Endodermal cell (in vitro differentiated cells): ENCODE data around the gene SH3D19. TPM values are rescaled to one million over a fixed set of nuclear protein-coding genes. Genes with fewer than 3 reads are reported as not detected.

Source experiments
- DNase-seq: peaks from one replicate; pipeline ENCODE4 v3.0.0-alpha.2; 2017
- H3K27ac ChIP-seq: 2 replicates; pipeline ENCODE4 v1.5.1; 2013; ENCODE audit warnings: mild to moderate bottlenecking, low read depth, low read length, moderate library complexity
- H3K27me3 ChIP-seq: 2 replicates; pipeline ENCODE4 v1.6.1; 2013; ENCODE audit warnings: mild to moderate bottlenecking, low read length, moderate library complexity; ENCODE audit not compliant: insufficient read depth, control insufficient read depth, poor library complexity, severe bottlenecking
- H3K36me3 ChIP-seq: 2 replicates; pipeline ENCODE4 v1.7.0; 2013; ENCODE audit warnings: mild to moderate bottlenecking, low read length, moderate library complexity; ENCODE audit not compliant: control insufficient read depth, insufficient read depth
- H3K4me1 ChIP-seq: one replicate; pipeline ENCODE4 v1.7.0; 2013; ENCODE audit warnings: low read length; ENCODE audit not compliant: control insufficient read depth, insufficient read depth
- H3K4me3 ChIP-seq: 2 replicates; pipeline ENCODE4 v1.5.1; 2013; ENCODE audit warnings: mild to moderate bottlenecking, low read length, moderate library complexity
- H3K9ac ChIP-seq: 2 replicates; pipeline ENCODE4 v1.6.1; 2013; ENCODE audit warnings: mild to moderate bottlenecking, low read length, moderate library complexity; ENCODE audit not compliant: poor library complexity, severe bottlenecking; ENCODE audit errors: extremely low read depth
- H3K9me3 ChIP-seq: 2 replicates; pipeline ENCODE4 v1.6.1; 2013; ENCODE audit warnings: mild to moderate bottlenecking, low read length, moderate library complexity; ENCODE audit not compliant: control insufficient read depth
- H3K27ac Mint-ChIP-seq: 2 replicates; pipeline ENCODE4 v1.8.0; 2020; ENCODE audit warnings: mixed read lengths
- H3K27me3 Mint-ChIP-seq: 2 replicates; pipeline ENCODE4 v1.8.0; 2021; ENCODE audit warnings: mild to moderate bottlenecking, mixed read lengths; ENCODE audit not compliant: insufficient read depth
- H3K36me3 Mint-ChIP-seq: 2 replicates; pipeline ENCODE4 v1.8.0; 2020; ENCODE audit warnings: low read depth, mixed read lengths
- H3K4me1 Mint-ChIP-seq: 2 replicates; pipeline ENCODE4 v1.8.0; 2020; ENCODE audit warnings: mixed read lengths
- H3K4me3 Mint-ChIP-seq: 2 replicates; pipeline ENCODE4 v1.8.0; 2020; ENCODE audit warnings: mild to moderate bottlenecking, moderate library complexity, mixed read lengths
- H3K9me3 Mint-ChIP-seq: 2 replicates; pipeline ENCODE4 v1.8.0; 2020; ENCODE audit warnings: mild to moderate bottlenecking, mixed read lengths
- WGBS, 2 experiments: methylation state at CpG; one replicate each; pipeline versions ENCODE4 v1.1.5 to v1.1.7; 2013; ENCODE audit warnings: missing lambda C conversion rate in 2 of 2, mixed read lengths in 1 of 2; ENCODE audit not compliant: insufficient coverage in 1 of 2, insufficient read length in 1 of 2; 5-methylcytosine and 5-hydroxymethylcytosine counted together
- total RNA-seq, 2 donors: library from RNA; stranded (reverse); fragmentation: NEBNext Ultra II Directional in 1 of 2; extraction: Animal tissue kit (Norgen Biotek cat#: 25700) in 1 of 2; gene quantifications; 2 replicates in 1 of 2; 3 replicates in 1 of 2; pipeline ENCODE4 v1.2.1, GENCODE V29; 2021
- TF ChIP-seq, protein P1 (sequence below): fragments of 200-600 bp; sonication (generic); conservative IDR thresholded peaks from 2 replicates; pipeline ENCODE4 v1.5.0; 2021; ENCODE audit warnings: antibody characterized with exemption, mild to moderate bottlenecking

The SH3D19 gene
- total RNA-seq, 2 donors from 2014 or later, result 48.8 to 55.6 TPM

DNA sequence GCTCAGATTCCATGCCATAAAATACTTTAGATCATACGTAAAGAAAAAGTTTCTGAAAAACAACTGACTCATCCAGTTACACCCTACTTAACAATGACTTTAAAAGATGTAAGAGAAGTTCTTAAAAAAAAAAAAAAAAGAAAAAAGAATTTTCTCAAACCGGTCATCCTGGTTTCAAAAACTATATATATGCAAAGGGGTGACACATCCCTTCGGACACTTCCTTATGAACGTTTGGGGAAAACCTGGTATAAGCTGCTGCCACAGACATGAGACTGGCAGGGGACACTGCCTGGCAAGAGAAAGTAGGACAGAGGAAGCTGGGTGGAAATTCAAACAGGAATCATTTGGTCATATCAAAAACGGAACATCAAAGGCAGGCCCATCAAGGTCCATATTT, 129.6 kb downstream of the SH3D19 start:
- Histone ChIP-seq H3K27ac (no peak overlapping the region), H3K4me1 (no peaks in the 10 kb centered on the region), H3K4me3 (no peak overlapping the region), H3K36me3 (no peaks in the 10 kb centered on the region), H3K27me3 (no peaks in the 10 kb centered on the region), H3K9me3 (peaks cover 5% of the 10 kb centered on the region), H3K9ac (no peak overlapping the region)
- Mint-ChIP-seq H3K27me3 (no peaks in the 10 kb centered on the region), H3K36me3 (peaks cover 15% of the 10 kb centered on the region), H3K9me3 (peaks cover 18% of the 10 kb centered on the region), H3K4me3 (no peak overlapping the region), H3K4me1 (no peaks in the 10 kb centered on the region), H3K27ac (no peak overlapping the region)
- TF ChIP-seq, protein P1, sequence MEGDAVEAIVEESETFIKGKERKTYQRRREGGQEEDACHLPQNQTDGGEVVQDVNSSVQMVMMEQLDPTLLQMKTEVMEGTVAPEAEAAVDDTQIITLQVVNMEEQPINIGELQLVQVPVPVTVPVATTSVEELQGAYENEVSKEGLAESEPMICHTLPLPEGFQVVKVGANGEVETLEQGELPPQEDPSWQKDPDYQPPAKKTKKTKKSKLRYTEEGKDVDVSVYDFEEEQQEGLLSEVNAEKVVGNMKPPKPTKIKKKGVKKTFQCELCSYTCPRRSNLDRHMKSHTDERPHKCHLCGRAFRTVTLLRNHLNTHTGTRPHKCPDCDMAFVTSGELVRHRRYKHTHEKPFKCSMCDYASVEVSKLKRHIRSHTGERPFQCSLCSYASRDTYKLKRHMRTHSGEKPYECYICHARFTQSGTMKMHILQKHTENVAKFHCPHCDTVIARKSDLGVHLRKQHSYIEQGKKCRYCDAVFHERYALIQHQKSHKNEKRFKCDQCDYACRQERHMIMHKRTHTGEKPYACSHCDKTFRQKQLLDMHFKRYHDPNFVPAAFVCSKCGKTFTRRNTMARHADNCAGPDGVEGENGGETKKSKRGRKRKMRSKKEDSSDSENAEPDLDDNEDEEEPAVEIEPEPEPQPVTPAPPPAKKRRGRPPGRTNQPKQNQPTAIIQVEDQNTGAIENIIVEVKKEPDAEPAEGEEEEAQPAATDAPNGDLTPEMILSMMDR, result no peak
- 71% methylated on average over 5 of the region's 5 CpGs; no CpG with 5 or more reads in 1 of the 2 experiments for WGBS, 2 experiments
- DNase-seq, result no peak

DNA sequence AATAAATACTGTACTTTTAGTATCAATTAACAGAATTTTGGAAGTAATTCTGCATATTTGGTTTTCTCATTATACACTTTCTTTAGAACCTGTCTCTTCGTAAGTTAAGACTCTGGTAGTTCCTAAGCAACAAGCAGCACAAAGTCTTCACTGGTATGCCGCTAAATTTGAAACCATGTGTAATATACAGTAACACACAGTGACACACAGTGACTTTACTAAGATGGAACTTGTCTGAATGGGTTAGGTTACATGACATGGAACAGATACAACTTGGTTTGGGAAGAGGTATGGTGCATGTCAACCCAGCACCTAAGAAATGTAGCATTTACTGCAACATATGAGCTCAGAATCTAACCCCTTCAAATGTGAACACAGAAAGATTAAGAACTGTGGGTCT, 132.0 kb downstream of the SH3D19 start:
- Histone ChIP-seq H3K4me1 (no peaks in the 10 kb centered on the region), H3K27ac (no peak overlapping the region), H3K4me3 (no peak overlapping the region), H3K9ac (no peak overlapping the region), H3K36me3 (no peaks in the 10 kb centered on the region), H3K27me3 (no peaks in the 10 kb centered on the region), H3K9me3 (peaks cover 17% of the 10 kb centered on the region)
- Mint-ChIP-seq H3K9me3 (peaks cover 34% of the 10 kb centered on the region), H3K27ac (no peak overlapping the region), H3K27me3 (no peaks in the 10 kb centered on the region), H3K4me1 (no peaks in the 10 kb centered on the region), H3K4me3 (no peak overlapping the region), H3K36me3 (peaks cover 31% of the 10 kb centered on the region)
- no peak for DNase-seq
- TF ChIP-seq, protein P1, result no peak
- WGBS, 2 experiments, result 98 to 100% methylated on average over 1 to 2 of the region's 2 CpGs

DNA sequence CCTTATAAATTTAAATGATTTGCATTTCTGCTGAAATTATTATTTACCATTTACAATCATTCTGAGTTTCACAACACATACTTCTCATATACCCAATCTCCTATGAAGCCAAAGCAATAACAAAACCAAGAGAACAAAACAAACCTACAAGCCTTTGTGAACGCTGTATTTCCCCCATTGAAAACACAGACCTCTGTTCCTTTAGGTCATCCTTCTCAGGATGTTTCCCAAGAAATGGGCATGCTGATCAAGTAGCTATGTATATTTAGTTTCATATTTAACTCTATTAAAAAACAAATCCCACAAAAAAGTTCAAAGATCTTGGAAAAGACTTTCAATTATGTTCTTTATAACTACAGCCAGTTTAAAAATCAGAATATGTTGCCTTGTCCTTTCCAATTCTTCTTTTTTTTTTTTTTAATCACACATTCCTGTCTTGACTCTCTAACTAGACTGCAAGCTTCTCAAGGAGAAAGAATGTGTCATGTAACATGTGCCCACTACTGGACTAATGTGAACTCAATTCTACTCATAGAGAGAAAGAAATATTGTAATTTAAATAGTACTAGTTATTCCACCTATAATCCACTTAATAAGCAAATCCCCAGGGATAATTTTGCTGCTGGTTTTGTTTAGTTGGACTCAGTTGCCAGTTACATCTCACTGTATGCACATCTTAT, 132.7 kb downstream of the SH3D19 start:
- DNase-seq, result no peak
- no peak overlapping the region for H3K27ac ChIP-seq
- no peak overlapping the region for H3K4me3 ChIP-seq
- TF ChIP-seq, protein P1, result no peak
- WGBS, 2 experiments, result 95 to 100% methylated on average over 1 of the region's 1 CpG
- no peak overlapping the region for H3K27ac Mint-ChIP-seq
- H3K9me3 ChIP-seq, result peaks cover 17% of the 10 kb centered on the region
- H3K4me1 ChIP-seq, result no peaks in the 10 kb centered on the region
- no peak overlapping the region for H3K4me3 Mint-ChIP-seq
- H3K4me1 Mint-ChIP-seq, result no peaks in the 10 kb centered on the region
- peaks cover 34% of the 10 kb centered on the region for H3K9me3 Mint-ChIP-seq
- no peaks in the 10 kb centered on the region for H3K27me3 Mint-ChIP-seq
- no peak overlapping the region for H3K9ac ChIP-seq
- H3K36me3 ChIP-seq, result no peaks in the 10 kb centered on the region
- no peaks in the 10 kb centered on the region for H3K27me3 ChIP-seq
- H3K36me3 Mint-ChIP-seq, result peaks cover 31% of the 10 kb centered on the region
